ENCODE results near the gene IL1RAPL2.

DNA sequence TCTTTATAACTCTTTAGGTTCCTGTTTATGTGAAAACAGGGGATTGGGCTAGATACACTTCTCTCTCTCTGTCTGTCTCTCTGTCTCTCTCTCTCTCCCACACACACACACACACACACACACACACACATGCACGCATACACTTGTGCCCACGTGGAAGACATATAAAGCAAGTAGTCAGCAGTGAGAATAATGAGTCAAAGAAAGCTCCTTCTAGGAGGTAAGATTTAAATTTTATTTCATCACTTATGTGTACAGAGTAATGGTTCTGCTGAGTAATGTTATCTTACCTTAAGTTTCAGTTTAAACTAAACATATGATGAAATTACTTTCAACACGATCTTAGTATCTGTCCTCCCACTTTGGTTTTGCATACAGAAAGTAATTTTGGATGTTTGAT lies 897.5 kb downstream of the IL1RAPL2 start:
- TF ChIP-seq L3MBTL2 (conservative IDR thresholded peaks at IDR 0.05) (no peak), SP1 (IDR thresholded peaks at IDR 0.05) (no peak), ZNF384 (IDR thresholded peaks at IDR 0.05) (no peak), SUZ12 (IDR thresholded peaks at IDR 0.05) (no peak), HDGF (IDR thresholded peaks at IDR 0.05; ENCODE audit: borderline replicate concordance) (no peak), BHLHE40 (IDR thresholded peaks at IDR 0.05; ENCODE audit: borderline replicate concordance) (no peak), ELF4 (IDR thresholded peaks at IDR 0.05) (no peak), NFRKB (IDR thresholded peaks at IDR 0.05) (no peak), CTBP1 (IDR thresholded peaks at IDR 0.05; ENCODE audit: borderline replicate concordance) (no peak), FOXM1 (IDR thresholded peaks at IDR 0.05; ENCODE audit: borderline replicate concordance) (no peak)
- TF ChIP-seq, protein P1, sequence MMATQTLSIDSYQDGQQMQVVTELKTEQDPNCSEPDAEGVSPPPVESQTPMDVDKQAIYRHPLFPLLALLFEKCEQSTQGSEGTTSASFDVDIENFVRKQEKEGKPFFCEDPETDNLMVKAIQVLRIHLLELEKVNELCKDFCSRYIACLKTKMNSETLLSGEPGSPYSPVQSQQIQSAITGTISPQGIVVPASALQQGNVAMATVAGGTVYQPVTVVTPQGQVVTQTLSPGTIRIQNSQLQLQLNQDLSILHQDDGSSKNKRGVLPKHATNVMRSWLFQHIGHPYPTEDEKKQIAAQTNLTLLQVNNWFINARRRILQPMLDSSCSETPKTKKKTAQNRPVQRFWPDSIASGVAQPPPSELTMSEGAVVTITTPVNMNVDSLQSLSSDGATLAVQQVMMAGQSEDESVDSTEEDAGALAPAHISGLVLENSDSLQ (IDR thresholded peaks at IDR 0.05) = no peak
